HG02678 (cell line): ENCODE data around the gene GDE1.

Experiments
- ATAC-seq: cut with Tn5 transposase; IDR thresholded peaks from one replicate; pipeline ENCODE4 v1.9.1; 2021; ENCODE audit warnings: mild to moderate bottlenecking, moderate library complexity; ENCODE audit not compliant: unreplicated experiment

The GDE1 gene

DNA sequence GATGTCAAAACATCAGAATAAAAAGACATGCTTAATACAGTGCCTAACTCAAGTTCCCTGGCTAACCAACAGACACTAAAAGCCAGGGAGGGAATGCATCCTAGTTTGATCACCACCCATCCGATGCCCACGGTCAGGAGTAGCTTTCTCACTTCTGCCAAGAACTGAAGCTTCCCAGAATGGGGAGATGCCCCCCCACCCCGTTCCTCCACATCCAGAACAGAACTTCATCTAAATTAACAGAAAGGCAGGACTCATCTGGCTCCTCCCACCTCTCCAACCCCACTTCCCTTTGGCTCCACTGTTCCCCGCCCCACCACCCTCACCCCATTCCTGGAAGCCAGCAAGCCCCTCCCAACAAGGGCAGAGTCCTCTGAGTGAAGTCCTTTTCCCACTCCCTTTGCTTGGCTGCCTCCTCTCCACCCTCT is 33.7 kb downstream of the GDE1 start:
- no peak for ATAC-seq

DNA sequence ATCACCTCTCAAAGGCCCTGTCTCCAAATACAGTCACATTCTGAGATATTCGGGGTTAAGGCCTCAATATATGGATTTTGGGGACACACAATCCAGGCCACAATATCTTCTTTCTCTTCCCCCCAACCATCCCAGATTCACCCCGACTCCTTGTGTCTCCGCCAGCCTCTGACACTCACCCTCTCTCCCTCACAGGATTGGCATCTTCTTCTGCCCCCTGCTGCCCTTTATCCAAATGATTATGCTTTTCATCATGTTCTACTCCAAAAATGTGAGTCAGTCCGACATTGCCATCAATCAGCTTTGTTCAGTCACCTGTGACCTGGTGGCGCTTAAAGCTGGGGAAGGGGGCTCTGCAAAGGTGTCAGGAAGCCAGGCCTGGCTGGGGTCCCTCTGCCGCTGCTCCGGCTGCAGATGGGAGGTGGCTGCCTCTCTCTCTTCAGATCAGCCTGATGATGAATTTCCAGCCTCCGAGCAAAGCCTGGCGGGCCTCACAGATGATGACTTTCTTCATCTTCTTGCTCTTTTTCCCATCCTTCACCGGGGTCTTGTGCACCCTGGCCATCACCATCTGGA is 35.1 kb downstream of the GDE1 start:
- ATAC-seq, result no peak

DNA sequence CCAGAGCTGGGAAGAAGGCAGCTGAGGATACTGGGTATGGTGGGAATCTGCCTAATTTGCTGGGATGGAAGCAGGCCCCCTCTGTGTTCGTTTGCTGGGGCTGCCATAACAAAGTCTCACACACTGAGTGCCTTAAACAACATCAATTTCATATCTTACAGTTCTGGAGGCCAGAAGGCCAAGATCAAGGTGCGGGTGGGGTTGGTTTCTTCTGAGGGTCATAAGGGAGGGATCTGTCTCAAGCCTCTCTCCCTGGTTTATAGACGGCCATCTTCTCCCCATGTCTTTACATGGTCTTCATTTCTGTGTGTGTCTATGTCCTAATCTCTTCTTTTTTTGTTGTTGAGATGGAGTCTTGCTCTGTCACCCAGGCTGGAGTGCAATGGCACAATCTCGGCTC is 35.8 kb downstream of the GDE1 start:
- no peak for ATAC-seq

DNA sequence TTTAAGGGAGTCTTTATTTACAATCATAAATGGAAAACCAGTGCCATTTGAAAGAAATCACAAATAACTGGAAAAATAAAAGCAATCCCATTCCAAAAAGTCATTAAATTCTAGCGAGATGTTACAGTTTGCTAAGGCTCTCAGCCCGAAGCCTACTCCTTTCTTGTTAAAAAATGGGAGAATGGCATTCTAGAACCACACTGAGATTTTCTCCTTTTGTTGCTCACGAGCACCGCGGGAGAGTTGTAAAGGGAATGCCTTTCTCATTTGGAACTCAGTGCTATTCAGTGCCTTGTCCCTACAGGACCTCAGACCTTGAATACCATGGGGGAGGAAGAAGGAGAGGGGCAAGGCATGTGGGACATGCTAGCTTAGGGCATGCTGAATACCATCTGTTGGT is 36.3 kb downstream of the GDE1 start:
- ATAC-seq, result no peak

DNA sequence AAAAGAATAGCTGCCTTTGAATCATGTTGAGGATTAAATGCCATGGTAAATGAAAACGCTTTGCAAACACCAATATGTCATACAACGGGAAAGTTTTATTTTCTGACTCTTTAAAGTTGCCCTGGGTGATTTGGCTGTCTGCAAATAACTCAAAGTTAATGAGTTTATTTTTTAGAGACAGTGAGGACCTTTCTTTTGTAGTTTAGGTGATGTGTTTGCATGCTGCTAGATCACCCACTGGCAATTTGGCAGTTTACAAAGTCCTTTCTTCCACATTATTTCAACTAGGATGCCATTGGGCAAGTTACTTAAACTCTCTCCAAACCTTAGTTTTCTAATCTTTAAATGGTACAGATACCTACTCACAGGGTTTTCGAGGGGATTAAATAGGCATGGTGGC is 37.8 kb downstream of the GDE1 start:
- no peak for ATAC-seq

DNA sequence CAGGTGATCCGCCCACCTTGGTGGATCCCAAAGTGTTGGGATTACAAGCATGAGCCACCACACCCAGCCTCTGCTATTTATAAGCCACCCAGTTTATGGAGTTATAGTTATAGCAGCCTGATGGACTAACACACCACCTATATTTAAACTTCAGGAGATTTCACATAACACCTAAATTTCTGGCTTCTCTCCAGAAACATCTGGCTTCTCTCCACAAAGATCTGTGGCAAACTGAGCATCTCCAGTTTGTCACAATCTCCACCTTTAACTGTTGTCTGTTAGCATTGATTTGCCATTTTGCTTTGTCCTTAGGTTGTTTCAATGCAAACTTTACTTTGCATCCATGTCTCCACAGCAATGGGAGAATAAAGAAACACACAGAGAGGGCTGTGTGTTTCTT is 39.6 kb downstream of the GDE1 start:
- no peak for ATAC-seq

DNA sequence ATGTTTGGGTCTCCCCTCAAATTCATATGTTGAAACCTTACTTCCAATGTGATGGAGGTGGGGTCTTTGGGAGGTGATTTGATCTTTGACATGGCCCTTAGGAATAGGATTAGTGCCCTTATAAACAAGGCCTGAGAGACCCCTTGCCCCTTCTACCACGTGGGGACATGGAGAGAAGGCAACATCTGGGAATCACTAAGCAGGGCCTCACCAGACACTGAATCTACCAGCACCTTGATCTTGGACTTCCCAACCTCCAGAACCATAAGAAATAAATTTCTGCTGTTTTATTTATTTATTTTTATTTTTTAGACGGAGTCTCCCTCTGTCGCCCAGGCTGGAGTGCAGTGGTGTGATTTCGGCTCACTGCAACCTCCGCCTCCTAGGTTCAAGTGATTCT is 40.1 kb downstream of the GDE1 start:
- ATAC-seq, result no peak

DNA sequence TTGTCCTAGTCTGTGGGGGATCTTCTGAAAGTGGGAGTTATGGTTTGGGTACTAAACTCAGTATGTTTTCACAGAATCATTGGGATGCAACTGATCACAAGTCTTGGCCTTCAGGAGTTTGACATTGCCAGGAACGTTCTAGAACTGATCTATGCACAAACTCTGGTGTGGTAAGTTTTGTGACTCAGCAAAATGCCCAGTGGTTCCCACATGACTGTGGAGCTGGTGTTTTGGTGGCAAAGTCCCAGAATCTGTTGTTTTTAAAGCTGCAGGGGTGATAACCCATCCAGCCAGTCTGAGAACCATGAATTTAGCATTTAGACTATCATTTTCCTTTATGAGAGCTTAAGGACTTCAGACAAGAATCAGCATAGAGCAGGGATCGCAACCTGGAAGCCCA is 40.6 kb downstream of the GDE1 start:
- ATAC-seq, result no peak

DNA sequence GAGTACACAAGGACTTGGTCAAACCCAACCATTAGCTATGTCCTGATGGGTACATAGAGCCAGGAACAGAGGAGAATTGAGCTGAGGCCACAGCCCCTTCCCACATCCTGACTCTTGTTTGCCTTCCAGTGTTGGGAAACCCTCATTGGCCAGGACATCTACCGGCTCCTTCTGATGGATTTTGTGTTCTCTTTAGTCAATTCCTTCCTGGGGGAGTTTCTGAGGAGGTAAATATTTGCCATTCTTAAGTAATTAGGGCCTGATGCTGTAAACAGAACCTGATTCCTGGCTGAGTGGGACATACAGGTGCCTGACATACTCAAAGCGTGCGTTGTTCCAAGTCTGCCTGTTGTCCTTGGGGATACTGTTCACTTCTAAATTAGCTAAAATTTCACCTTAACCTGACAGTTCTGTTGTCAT is 42.6 kb downstream of the GDE1 start:
- ATAC-seq, result no peak

DNA sequence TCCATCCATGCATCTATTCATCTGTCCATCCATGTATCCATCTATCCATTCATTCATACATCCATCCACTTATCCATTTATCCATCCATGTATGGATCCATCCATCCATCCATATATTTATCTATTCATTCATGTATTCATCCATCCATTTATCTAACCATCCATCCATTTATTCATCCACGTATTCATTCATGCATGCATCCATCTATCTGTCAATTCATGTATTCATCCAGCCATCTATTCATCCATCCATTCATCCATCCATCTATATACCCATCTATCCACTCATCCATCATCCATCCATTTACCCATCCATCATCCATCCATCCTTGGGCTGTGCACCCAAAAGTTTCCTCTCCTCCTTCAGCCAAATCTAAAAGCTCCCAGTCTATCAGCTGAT is 43.4 kb downstream of the GDE1 start:
- ATAC-seq, result no peak

DNA sequence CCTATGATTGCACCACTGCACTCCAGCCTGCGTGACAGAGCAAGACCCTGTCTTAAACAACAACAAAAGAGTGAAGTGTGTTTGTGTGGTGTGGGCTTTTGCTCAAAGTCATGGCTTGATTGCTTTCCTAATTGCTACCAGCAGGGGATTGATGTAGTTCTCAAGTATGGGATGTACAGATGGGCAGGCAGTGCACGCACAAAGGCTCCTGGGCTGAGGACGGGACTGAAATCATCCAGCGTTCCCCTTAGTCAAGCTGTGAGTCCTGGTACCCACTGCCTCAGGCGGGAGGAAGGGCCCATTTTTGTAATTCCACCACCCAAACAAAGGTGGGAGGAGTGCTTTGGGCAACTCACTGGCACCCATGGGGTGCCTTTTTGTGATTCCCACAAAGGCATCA is 47.3 kb downstream of the GDE1 start:
- ATAC-seq, result no peak

DNA sequence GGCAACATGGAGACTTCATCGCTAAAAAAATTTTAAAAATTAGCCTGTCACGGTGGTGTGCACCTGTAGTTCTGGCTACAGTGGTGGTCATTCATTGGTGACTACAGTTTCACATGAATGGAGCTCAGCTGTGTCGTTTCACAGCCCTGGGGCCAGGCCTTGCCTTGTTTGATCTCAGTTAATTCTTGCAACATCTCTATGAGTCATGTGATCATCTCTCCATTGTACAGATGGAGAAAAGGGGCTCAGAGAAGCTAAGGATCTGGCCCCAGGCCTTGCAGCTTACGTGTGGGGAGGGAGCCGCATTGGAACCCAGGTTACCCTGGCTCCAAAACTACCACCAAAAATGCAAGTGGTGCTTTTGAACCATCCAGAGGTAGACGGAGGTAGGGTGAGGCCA is 49.4 kb downstream of the GDE1 start:
- no peak for ATAC-seq

DNA sequence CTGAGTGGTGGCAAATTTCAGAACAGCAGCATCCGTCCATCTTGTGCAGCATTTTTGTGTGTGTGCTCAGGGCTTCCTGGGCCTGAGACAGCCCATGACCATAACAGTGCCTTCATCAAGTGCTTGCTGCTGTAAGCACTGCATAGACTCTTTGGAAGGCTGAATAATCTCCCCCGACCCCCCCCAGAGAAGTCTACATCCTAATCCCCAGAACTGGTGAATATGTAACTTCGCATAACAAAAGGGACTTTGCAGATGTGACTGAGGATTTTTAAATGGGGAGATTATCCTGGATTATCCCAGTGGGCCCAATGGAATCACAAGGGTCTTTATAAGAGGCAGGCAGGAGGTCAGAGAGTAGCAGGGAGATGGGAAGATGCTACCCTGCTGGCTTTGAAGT is 53.6 kb downstream of the GDE1 start:
- ATAC-seq, result no peak

DNA sequence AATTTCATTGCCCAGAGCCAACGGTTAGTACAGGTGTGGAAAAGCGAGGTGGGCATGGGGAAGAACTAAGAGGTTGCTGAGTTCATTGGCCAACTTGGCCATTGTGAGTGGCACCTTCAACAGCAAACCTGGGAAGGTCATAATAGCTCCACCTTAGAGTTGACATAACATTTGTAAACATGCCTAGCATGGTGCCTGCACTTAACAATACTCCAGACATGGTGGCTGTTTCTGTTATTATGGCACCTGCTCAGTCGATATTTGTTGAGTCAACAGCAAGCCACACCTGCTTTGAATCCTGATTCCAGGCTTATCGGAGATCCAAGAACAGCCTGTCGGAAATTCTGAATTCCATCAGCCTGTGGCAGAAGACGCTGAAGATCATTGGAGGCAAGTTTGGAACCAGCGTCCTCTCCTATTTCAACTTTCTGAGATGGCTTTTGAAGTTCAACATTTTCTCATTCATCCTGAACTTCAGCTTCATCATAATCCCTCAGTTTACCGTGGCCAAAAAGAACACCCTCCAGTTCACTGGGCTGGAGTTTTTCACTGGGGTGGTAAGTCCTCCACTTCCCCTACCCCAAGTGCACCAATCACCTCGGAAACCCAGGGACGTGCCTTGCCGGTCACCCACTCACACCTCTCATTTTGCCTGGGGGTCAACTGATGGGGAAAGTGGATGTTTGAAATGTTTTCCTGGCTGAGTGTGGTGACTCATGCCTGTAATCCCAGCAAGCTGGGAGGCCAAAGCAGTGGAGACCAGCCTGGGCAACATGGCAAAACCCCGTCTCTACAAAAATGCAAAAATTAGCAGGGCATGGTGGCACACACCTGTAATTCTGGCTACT is 58.2 kb downstream of the GDE1 start:
- ATAC-seq, result no peak

DNA sequence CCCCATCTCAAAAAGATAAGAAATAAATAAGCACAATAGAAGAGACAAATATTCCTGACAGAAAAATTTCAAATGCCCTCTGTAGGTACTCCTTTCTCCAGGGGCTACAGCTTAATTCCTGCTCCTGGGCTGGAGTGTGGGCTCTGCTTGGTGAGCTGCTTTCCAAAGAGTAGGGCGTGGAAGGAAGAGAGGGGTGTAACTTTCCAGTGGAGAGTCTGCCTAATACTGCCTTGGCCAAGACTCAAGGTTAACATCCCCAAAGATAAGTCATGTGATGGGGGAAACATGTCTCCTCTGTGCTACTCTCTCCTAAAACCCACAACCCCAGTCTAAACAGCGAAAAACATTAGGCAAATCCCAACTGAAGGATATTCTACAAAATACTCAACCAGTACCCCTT is 61.5 kb downstream of the GDE1 start:
- ATAC-seq, result no peak

DNA sequence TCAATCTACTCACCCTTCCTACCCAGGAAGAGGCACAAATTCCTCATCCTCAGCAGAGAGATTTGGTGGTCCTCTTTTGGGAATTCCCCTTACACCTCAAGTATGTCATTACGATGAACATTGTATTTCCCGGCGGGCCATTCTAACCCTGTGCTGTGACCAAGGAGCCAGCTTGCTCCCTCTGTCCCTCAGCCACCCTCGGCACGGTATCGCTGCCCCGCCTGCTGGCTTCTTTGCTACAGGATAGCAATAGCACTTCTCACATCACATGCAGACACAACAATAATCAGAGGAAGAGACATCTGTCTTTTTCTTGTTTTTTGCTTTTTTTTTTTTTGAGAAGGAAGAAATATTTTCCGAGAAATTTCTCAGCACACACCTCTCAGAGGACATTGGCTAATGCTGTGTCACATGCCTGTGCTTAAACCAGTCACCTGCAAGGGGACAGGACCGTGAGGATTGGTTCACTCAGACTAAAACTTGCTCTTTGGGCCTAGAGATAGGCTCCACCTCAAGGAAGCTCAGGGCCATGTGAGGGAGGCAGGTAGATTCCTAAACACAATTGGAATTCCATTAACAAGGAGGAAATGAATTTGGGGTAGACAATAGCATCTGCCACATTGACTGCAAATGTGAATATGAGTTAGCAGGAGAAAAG is 63.0 kb downstream of the GDE1 start:
- no peak for ATAC-seq
